ENCODE measurements around the gene NHLRC4.

DNA sequence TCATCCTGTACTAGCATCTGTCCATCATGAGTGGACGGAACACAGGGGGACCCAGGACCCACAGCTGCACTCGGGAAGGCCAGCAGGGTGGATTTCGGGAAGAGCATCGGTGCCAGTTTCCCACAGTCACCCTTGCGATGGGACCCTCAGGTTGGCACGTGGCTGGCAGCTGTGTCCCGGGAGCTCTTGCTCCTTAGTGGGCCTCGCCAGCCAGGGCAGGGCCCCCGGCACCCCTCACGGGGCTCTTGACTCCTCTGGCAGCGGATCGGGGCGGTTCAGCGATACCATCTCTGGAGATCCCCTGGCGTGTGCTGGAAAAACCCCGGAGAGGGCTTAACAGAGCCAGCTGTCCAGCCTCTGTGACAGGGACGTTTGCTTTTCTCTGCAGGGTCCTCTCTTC, 30.1 kb upstream of the NHLRC4 start:
- TF ChIP-seq, protein P1, sequence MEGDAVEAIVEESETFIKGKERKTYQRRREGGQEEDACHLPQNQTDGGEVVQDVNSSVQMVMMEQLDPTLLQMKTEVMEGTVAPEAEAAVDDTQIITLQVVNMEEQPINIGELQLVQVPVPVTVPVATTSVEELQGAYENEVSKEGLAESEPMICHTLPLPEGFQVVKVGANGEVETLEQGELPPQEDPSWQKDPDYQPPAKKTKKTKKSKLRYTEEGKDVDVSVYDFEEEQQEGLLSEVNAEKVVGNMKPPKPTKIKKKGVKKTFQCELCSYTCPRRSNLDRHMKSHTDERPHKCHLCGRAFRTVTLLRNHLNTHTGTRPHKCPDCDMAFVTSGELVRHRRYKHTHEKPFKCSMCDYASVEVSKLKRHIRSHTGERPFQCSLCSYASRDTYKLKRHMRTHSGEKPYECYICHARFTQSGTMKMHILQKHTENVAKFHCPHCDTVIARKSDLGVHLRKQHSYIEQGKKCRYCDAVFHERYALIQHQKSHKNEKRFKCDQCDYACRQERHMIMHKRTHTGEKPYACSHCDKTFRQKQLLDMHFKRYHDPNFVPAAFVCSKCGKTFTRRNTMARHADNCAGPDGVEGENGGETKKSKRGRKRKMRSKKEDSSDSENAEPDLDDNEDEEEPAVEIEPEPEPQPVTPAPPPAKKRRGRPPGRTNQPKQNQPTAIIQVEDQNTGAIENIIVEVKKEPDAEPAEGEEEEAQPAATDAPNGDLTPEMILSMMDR (IDR thresholded peaks at IDR 0.05), result no peak
- TF ChIP-seq POLR2A (IDR thresholded peaks at IDR 0.05), result no peak
- no peak for TF ChIP-seq POLR2AphosphoS5 (IDR thresholded peaks at IDR 0.05)

Data from stomach (tissue), 4 donors.